Stomach (tissue), 4 donors: ENCODE data around the gene KLHL29.

Experiments
- POLR2A ChIP-seq, 4 donors: fragments of 450-650 bp; IDR thresholded peaks; one replicate each; pipeline ENCODE4 v1.6.1; 2016; ENCODE audit warnings: antibody characterized with exemption in 4 of 4, control low read depth in 2 of 4, mild to moderate bottlenecking in 1 of 4, moderate library complexity in 1 of 4
- POLR2AphosphoS5 ChIP-seq, 3 donors: sonication (generic); formaldehyde crosslinking; IDR thresholded peaks; one replicate each; pipeline ENCODE4 v1.6.1; 2016; ENCODE audit warnings: antibody characterized with exemption in 3 of 3
- TF ChIP-seq, protein P1 (sequence below), 7 experiments: fragments of 450-650 bp in 4 of 7; fragments of 200-600 bp in 3 of 7; sonication (generic) in 3 of 7; IDR thresholded peaks; one replicate each; pipeline ENCODE4 v1.5.1; 2016 to 2019; ENCODE audit warnings: antibody characterized with exemption in 7 of 7, control low read depth in 2 of 7, mild to moderate bottlenecking in 1 of 7

GRCh38 chr2:23616630-23617029 is 231.7 kb downstream of the KLHL29 start:
- TF ChIP-seq, protein P1, sequence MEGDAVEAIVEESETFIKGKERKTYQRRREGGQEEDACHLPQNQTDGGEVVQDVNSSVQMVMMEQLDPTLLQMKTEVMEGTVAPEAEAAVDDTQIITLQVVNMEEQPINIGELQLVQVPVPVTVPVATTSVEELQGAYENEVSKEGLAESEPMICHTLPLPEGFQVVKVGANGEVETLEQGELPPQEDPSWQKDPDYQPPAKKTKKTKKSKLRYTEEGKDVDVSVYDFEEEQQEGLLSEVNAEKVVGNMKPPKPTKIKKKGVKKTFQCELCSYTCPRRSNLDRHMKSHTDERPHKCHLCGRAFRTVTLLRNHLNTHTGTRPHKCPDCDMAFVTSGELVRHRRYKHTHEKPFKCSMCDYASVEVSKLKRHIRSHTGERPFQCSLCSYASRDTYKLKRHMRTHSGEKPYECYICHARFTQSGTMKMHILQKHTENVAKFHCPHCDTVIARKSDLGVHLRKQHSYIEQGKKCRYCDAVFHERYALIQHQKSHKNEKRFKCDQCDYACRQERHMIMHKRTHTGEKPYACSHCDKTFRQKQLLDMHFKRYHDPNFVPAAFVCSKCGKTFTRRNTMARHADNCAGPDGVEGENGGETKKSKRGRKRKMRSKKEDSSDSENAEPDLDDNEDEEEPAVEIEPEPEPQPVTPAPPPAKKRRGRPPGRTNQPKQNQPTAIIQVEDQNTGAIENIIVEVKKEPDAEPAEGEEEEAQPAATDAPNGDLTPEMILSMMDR (IDR thresholded peaks at IDR 0.05), result no peak
- TF ChIP-seq POLR2AphosphoS5 (IDR thresholded peaks at IDR 0.05) (no peak), POLR2A (IDR thresholded peaks at IDR 0.05) (no peak)
